ENCODE data around the gene RDH12. TPM values are rescaled to one million over a fixed set of nuclear protein-coding genes. Genes with fewer than 3 reads are reported as not detected.
A peak's percentile ranks its signal among the peaks of the same experiment; 100 is the strongest.

RDH12 gene
- total RNA-seq, 1 donor from 2014 or later: not detected

- peak; percentile 37 for DNase-seq (ENCODE audit: low read depth, low spot score)
These were observed 6.8 kb upstream of the RDH12 start for GRCh38 chr14:67694791-67695393.

GRCh38 chr14:67695394-67695949 lies 6.2 kb upstream of the RDH12 start, which contains the start of gene RDH11:
Gene RDH11, minus strand, starts transcription at chr14:67695764. Its CDS starts 61 bp downstream, at chr14:67695703.
- H3K4me3 Mint-ChIP-seq: peak within 1 kb of the TSS; percentile 99
- H3K9me3 Mint-ChIP-seq: no peaks in the 10 kb centered on the region
- no peaks in the 10 kb centered on the region for H3K27me3 Mint-ChIP-seq (ENCODE audit: low read depth)
- peaks cover 38% of the 10 kb centered on the region for H3K4me1 Mint-ChIP-seq
- TF ChIP-seq CTCF (conservative IDR thresholded peaks at IDR 0.05): no peak
- peak; percentile 75 for DNase-seq (ENCODE audit: low read depth, low spot score)
- H3K27ac Mint-ChIP-seq (ENCODE audit: unreplicated experiment): peak within 1 kb of the TSS; percentile 98
- peaks cover 9% of the 10 kb centered on the region for H3K36me3 Mint-ChIP-seq (ENCODE audit: low read depth)

More at GRCh38 chr14:67694791-67695393, 6.8 kb upstream of the RDH12 start:
- Mint-ChIP-seq H3K4me3 (peak overlapping the region; percentile 99), H3K4me1 (peaks cover 38% of the 10 kb centered on the region), H3K27ac (ENCODE audit: unreplicated experiment) (peak overlapping the region; percentile 98), H3K9me3 (no peaks in the 10 kb centered on the region), H3K27me3 (ENCODE audit: low read depth) (no peaks in the 10 kb centered on the region), H3K36me3 (ENCODE audit: low read depth) (peaks cover 13% of the 10 kb centered on the region)
- TF ChIP-seq CTCF (conservative IDR thresholded peaks at IDR 0.05): no peak

- H3K9me3 Mint-ChIP-seq: no peaks in the 10 kb centered on the region
- peaks cover 38% of the 10 kb centered on the region for H3K4me1 Mint-ChIP-seq
- no peaks in the 10 kb centered on the region for H3K27me3 Mint-ChIP-seq (ENCODE audit: low read depth)
- H3K27ac Mint-ChIP-seq (ENCODE audit: unreplicated experiment): no peak overlapping the region
- H3K36me3 Mint-ChIP-seq (ENCODE audit: low read depth): peaks cover 4% of the 10 kb centered on the region
- peak overlapping the region; percentile 99 for H3K4me3 Mint-ChIP-seq
- no peak for TF ChIP-seq CTCF (conservative IDR thresholded peaks at IDR 0.05)
- no peak for DNase-seq (ENCODE audit: low read depth, low spot score)
These were observed 4.7 kb upstream of the RDH12 start for GRCh38 chr14:67697006-67697405.

GRCh38 chr14:67698179-67698578 lies 3.5 kb upstream of the RDH12 start:
- no peak for TF ChIP-seq CTCF (conservative IDR thresholded peaks at IDR 0.05)
- DNase-seq (ENCODE audit: low read depth, low spot score): no peak
- no peaks in the 10 kb centered on the region for H3K9me3 Mint-ChIP-seq
- H3K27ac Mint-ChIP-seq (ENCODE audit: unreplicated experiment): no peak overlapping the region
- H3K36me3 Mint-ChIP-seq (ENCODE audit: low read depth): no peaks in the 10 kb centered on the region
- H3K4me1 Mint-ChIP-seq: peaks cover 29% of the 10 kb centered on the region
- no peak overlapping the region for H3K4me3 Mint-ChIP-seq
- no peaks in the 10 kb centered on the region for H3K27me3 Mint-ChIP-seq (ENCODE audit: low read depth)

GRCh38 chr14:67703997-67704396 lies 2.3 kb downstream of the RDH12 start:
- Mint-ChIP-seq H3K36me3 (ENCODE audit: low read depth) (no peaks in the 10 kb centered on the region), H3K4me1 (peaks cover 14% of the 10 kb centered on the region), H3K27ac (ENCODE audit: unreplicated experiment) (no peak overlapping the region), H3K9me3 (peaks cover 5% of the 10 kb centered on the region), H3K27me3 (ENCODE audit: low read depth) (no peaks in the 10 kb centered on the region), H3K4me3 (no peak overlapping the region)
- TF ChIP-seq CTCF (conservative IDR thresholded peaks at IDR 0.05): no peak
- no peak for DNase-seq (ENCODE audit: low read depth, low spot score)
